SK-N-SH treated with all-trans-retinoic acid at 6 μM for 48 hours (cell line): Measurements from ENCODE around the gene PNN.

Experiments used
- ATAC-seq: fragments of 200-7000 bp; cut with Tn5 transposase; 3 replicates; pipeline ENCODE4 v1.9.1; 2020; ENCODE audit warnings: mild to moderate bottlenecking, moderate library complexity
- ARNTL ChIP-seq: fragments of 450-650 bp; formaldehyde crosslinking; IDR thresholded peaks from 2 replicates; pipeline ENCODE4 v1.5.0; 2020; ENCODE audit warnings: low read depth, mild to moderate bottlenecking, moderate library complexity, borderline replicate concordance
- BACH2 ChIP-seq: fragments of 250-450 bp; sonication (Bioruptor Pico); IDR thresholded peaks from 2 replicates; pipeline ENCODE4 v1.9.0; 2021; ENCODE audit warnings: mild to moderate bottlenecking, borderline replicate concordance
- CSDC2 ChIP-seq: fragments of 250-450 bp; sonication (Bioruptor Pico); IDR thresholded peaks from 2 replicates; pipeline ENCODE4 v1.5.0; 2020; ENCODE audit warnings: mild to moderate bottlenecking, moderate library complexity
- ESRRG ChIP-seq: fragments of 250-450 bp; sonication (Bioruptor Pico); IDR thresholded peaks from 2 replicates; pipeline ENCODE4 v1.6.1; 2021; ENCODE audit warnings: mild to moderate bottlenecking
- GLIS3 ChIP-seq: fragments of 250-450 bp; sonication (Bioruptor Pico); IDR thresholded peaks from 2 replicates; pipeline ENCODE4 v1.5.0; 2020; ENCODE audit warnings: mild to moderate bottlenecking, moderate library complexity
- ISL1 ChIP-seq: fragments of 250-450 bp; sonication (Bioruptor Pico); IDR thresholded peaks from 2 replicates; pipeline ENCODE4 v2.1.2; 2022; ENCODE audit warnings: mild to moderate bottlenecking, moderate library complexity
- OSR1 ChIP-seq: fragments of 250-450 bp; sonication (Bioruptor Pico); IDR thresholded peaks from 2 replicates; pipeline ENCODE4 v1.8.0; 2022; ENCODE audit warnings: moderate library complexity, mild to moderate bottlenecking, inconsistent platforms
- PPARA ChIP-seq: fragments of 250-450 bp; sonication (Bioruptor Pico); IDR thresholded peaks from 2 replicates; pipeline ENCODE4 v1.5.0; 2020; ENCODE audit warnings: mild to moderate bottlenecking, borderline replicate concordance
- RARB ChIP-seq: fragments of 250-450 bp; sonication (Bioruptor Pico); IDR thresholded peaks from 2 replicates; pipeline ENCODE4 v1.8.0; 2021; ENCODE audit warnings: mild to moderate bottlenecking, moderate library complexity
- SNAI2 ChIP-seq: fragments of 250-450 bp; sonication (Bioruptor Pico); IDR thresholded peaks from 2 replicates; pipeline ENCODE4 v1.5.0; 2020; ENCODE audit warnings: mild to moderate bottlenecking, moderate library complexity
- TCF4 ChIP-seq: fragments of 250-450 bp; sonication (Bioruptor Pico); IDR thresholded peaks from 2 replicates; pipeline ENCODE4 v1.8.0; 2021; ENCODE audit warnings: mild to moderate bottlenecking, moderate library complexity, borderline replicate concordance
- ZC3H10 ChIP-seq: fragments of 250-450 bp; sonication (Bioruptor Pico); IDR thresholded peaks from 2 replicates; pipeline ENCODE4 v1.5.1; 2021; ENCODE audit warnings: mild to moderate bottlenecking, moderate library complexity
- ZFP3 ChIP-seq: fragments of 250-450 bp; sonication (Bioruptor Pico); IDR thresholded peaks from 2 replicates; pipeline ENCODE4 v1.5.0; 2020; ENCODE audit warnings: mild to moderate bottlenecking, moderate library complexity
- ZFP30 ChIP-seq: fragments of 450-650 bp; formaldehyde crosslinking; IDR thresholded peaks from 2 replicates; pipeline ENCODE4 v1.5.0; 2022; ENCODE audit warnings: mild to moderate bottlenecking, moderate library complexity
- ZNF565 ChIP-seq: fragments of 450-650 bp; formaldehyde crosslinking; conservative IDR thresholded peaks from 2 replicates; pipeline ENCODE4 v1.5.0; 2020; ENCODE audit warnings: low read depth, mild to moderate bottlenecking, moderate library complexity
- ZNF70 ChIP-seq: fragments of 450-650 bp; formaldehyde crosslinking; IDR thresholded peaks from 2 replicates; pipeline ENCODE4 v1.5.0; 2020; ENCODE audit warnings: mild to moderate bottlenecking, moderate library complexity
- ZNF8 ChIP-seq: fragments of 450-650 bp; formaldehyde crosslinking; IDR thresholded peaks from 2 replicates; pipeline ENCODE4 v1.5.0; 2020; ENCODE audit warnings: mild to moderate bottlenecking, moderate library complexity
- TF ChIP-seq, protein P1 (sequence below): fragments of 250-450 bp; sonication (Bioruptor Pico); IDR thresholded peaks from 2 replicates; pipeline ENCODE4 v1.5.0; 2020; ENCODE audit warnings: mild to moderate bottlenecking, moderate library complexity
- TF ChIP-seq, protein P2 (sequence below): fragments of 250-450 bp; sonication (Bioruptor Pico); IDR thresholded peaks from 2 replicates; pipeline ENCODE4 v1.5.1; 2020; ENCODE audit warnings: low read depth, mild to moderate bottlenecking, moderate library complexity
- TF ChIP-seq, protein P3 (sequence below): fragments of 250-450 bp; sonication (Bioruptor Pico); IDR thresholded peaks from 2 replicates; pipeline ENCODE4 v1.8.0; 2020; ENCODE audit warnings: mild to moderate bottlenecking, moderate library complexity, borderline replicate concordance
- TF ChIP-seq, protein P4 (sequence below): fragments of 250-450 bp; sonication (Bioruptor Pico); IDR thresholded peaks from 2 replicates; pipeline ENCODE4 v1.5.1; 2021; ENCODE audit warnings: mild to moderate bottlenecking, moderate library complexity
- TF ChIP-seq, protein P5 (sequence below): fragments of 250-450 bp; sonication (Bioruptor Pico); IDR thresholded peaks from 2 replicates; pipeline ENCODE4 v1.8.0; 2021; ENCODE audit warnings: low read depth, mild to moderate bottlenecking, moderate library complexity, borderline replicate concordance

PNN gene

DNA sequence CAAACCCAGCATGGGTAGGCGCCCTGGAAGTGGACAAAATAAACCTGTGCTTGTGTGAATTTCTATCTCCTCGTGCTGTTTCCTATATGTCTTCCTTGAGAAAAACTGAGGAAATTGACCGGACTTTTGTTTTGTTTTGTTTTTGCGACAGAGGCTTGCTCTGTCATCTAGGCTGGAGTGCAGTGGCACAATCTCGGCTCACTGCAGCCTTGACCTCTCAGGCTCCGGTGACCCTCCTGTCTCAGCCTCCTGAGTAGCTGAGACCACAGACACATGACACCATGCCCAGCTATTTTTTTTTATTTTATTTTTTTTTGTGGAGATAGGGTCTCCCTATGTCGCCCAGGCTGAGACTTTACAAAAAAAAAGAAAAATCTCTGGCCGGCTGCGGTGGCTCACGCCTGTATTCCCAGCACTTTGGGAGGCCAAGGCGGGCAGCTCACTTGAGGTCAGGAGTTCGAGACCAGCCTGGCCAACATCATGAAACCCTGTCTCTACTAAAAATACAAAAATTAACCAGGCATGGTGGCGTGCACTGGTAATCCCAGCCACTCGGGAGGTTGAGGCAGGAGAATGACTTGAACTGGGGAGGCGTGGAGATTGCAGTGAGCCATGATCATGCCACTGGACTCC lies 36.2 kb downstream of the PNN start:
- no peak for ATAC-seq
- TF ChIP-seq PPARA (no peak), RARB (CRISPR knock-in tag) (no peak), OSR1 (no peak), ARNTL (CRISPR knock-in tag) (no peak), SNAI2 (CRISPR knock-in tag) (no peak), CSDC2 (CRISPR knock-in tag) (no peak), ZNF70 (CRISPR knock-in tag) (no peak), BACH2 (CRISPR knock-in tag) (no peak), GLIS3 (no peak), ZNF565 (CRISPR knock-in tag) (no peak), ZFP3 (CRISPR knock-in tag) (no peak), ESRRG (CRISPR knock-in tag) (no peak), ZFP30 (CRISPR knock-in tag) (no peak), ZNF8 (no peak)
- TF ChIP-seq, protein P1, sequence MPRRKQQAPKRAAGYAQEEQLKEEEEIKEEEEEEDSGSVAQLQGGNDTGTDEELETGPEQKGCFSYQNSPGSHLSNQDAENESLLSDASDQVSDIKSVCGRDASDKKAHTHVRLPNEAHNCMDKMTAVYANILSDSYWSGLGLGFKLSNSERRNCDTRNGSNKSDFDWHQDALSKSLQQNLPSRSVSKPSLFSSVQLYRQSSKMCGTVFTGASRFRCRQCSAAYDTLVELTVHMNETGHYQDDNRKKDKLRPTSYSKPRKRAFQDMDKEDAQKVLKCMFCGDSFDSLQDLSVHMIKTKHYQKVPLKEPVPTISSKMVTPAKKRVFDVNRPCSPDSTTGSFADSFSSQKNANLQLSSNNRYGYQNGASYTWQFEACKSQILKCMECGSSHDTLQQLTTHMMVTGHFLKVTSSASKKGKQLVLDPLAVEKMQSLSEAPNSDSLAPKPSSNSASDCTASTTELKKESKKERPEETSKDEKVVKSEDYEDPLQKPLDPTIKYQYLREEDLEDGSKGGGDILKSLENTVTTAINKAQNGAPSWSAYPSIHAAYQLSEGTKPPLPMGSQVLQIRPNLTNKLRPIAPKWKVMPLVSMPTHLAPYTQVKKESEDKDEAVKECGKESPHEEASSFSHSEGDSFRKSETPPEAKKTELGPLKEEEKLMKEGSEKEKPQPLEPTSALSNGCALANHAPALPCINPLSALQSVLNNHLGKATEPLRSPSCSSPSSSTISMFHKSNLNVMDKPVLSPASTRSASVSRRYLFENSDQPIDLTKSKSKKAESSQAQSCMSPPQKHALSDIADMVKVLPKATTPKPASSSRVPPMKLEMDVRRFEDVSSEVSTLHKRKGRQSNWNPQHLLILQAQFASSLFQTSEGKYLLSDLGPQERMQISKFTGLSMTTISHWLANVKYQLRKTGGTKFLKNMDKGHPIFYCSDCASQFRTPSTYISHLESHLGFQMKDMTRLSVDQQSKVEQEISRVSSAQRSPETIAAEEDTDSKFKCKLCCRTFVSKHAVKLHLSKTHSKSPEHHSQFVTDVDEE: no peak
- TF ChIP-seq, protein P2, sequence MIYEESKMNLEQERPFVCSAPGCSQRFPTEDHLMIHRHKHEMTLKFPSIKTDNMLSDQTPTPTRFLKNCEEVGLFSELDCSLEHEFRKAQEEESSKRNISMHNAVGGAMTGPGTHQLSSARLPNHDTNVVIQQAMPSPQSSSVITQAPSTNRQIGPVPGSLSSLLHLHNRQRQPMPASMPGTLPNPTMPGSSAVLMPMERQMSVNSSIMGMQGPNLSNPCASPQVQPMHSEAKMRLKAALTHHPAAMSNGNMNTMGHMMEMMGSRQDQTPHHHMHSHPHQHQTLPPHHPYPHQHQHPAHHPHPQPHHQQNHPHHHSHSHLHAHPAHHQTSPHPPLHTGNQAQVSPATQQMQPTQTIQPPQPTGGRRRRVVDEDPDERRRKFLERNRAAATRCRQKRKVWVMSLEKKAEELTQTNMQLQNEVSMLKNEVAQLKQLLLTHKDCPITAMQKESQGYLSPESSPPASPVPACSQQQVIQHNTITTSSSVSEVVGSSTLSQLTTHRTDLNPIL (CRISPR knock-in tag): no peak
- TF ChIP-seq, protein P3, sequence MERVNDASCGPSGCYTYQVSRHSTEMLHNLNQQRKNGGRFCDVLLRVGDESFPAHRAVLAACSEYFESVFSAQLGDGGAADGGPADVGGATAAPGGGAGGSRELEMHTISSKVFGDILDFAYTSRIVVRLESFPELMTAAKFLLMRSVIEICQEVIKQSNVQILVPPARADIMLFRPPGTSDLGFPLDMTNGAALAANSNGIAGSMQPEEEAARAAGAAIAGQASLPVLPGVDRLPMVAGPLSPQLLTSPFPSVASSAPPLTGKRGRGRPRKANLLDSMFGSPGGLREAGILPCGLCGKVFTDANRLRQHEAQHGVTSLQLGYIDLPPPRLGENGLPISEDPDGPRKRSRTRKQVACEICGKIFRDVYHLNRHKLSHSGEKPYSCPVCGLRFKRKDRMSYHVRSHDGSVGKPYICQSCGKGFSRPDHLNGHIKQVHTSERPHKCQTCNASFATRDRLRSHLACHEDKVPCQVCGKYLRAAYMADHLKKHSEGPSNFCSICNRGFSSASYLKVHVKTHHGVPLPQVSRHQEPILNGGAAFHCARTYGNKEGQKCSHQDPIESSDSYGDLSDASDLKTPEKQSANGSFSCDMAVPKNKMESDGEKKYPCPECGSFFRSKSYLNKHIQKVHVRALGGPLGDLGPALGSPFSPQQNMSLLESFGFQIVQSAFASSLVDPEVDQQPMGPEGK: no peak

DNA sequence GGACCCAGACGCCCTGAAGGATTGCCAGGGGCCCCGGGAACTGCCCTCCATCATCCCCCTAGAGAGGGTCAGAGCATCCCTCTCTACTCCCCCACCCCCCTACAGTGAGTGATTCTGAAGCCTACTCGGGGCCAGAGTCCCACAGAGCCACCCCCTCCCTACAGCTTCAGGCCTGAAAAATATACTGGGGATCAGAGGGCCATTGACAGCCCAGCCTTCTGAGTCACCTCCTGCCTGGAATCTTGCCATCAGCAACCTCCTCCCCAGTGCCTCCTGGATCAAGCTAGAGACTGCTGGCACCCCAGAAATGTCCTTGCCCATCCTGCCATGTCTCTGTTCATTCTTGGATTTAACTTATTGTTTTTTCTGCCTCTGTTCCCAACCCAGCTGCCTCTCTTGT lies 37.0 kb downstream of the PNN start:
- no peak for TF ChIP-seq ESRRG (CRISPR knock-in tag)
- TF ChIP-seq, protein P4, sequence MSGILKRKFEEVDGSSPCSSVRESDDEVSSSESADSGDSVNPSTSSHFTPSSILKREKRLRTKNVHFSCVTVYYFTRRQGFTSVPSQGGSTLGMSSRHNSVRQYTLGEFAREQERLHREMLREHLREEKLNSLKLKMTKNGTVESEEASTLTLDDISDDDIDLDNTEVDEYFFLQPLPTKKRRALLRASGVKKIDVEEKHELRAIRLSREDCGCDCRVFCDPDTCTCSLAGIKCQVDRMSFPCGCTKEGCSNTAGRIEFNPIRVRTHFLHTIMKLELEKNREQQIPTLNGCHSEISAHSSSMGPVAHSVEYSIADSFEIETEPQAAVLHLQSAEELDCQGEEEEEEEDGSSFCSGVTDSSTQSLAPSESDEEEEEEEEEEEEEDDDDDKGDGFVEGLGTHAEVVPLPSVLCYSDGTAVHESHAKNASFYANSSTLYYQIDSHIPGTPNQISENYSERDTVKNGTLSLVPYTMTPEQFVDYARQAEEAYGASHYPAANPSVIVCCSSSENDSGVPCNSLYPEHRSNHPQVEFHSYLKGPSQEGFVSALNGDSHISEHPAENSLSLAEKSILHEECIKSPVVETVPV: no peak
- no peak for TF ChIP-seq ZFP3 (CRISPR knock-in tag)
- TF ChIP-seq CSDC2 (CRISPR knock-in tag): no peak
- no peak for TF ChIP-seq GLIS3
- no peak for TF ChIP-seq TCF4 (CRISPR knock-in tag)
- no peak for TF ChIP-seq RARB (CRISPR knock-in tag)
- TF ChIP-seq ZNF70 (CRISPR knock-in tag): no peak
- TF ChIP-seq PPARA: no peak
- no peak for TF ChIP-seq OSR1
- no peak for TF ChIP-seq ZNF8
- TF ChIP-seq ZC3H10 (CRISPR knock-in tag): no peak
- TF ChIP-seq ARNTL (CRISPR knock-in tag): no peak
- no peak for TF ChIP-seq ISL1 (CRISPR knock-in tag)
- TF ChIP-seq ZFP30 (CRISPR knock-in tag): no peak
- TF ChIP-seq, all 23 proteins: peak for 0
- ATAC-seq: peak; percentile 44; the same call in 1 of the 3 replicates

DNA sequence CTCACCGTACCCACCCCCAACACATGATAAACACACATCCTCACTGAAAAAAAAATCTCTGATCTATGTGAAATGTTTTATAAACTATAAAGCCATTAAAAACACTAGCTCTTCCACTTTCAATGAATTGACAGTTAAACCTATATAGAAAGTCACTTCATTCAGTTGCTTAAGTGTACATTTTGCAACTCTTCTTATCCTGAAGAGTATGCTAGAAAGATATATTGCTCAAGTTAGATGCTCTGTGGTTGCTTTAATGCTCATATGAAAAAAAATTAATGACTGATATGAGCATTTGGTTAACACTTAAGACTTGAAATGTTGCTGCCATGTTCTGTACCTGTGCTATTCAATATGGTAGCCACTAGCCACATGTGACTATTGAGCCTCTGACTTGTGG lies 37.6 kb downstream of the PNN start:
- no peak for TF ChIP-seq ESRRG (CRISPR knock-in tag)
- TF ChIP-seq, protein P5, sequence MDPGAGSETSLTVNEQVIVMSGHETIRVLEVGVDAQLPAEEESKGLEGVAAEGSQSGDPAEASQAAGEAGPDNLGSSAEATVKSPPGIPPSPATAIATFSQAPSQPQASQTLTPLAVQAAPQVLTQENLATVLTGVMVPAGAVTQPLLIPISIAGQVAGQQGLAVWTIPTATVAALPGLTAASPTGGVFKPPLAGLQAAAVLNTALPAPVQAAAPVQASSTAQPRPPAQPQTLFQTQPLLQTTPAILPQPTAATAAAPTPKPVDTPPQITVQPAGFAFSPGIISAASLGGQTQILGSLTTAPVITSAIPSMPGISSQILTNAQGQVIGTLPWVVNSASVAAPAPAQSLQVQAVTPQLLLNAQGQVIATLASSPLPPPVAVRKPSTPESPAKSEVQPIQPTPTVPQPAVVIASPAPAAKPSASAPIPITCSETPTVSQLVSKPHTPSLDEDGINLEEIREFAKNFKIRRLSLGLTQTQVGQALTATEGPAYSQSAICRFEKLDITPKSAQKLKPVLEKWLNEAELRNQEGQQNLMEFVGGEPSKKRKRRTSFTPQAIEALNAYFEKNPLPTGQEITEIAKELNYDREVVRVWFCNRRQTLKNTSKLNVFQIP (CRISPR knock-in tag): no peak
- TF ChIP-seq, all 23 proteins: peak for 0
- ATAC-seq: no peak
